ENCODE data around the gene UPF3A.

DNA sequence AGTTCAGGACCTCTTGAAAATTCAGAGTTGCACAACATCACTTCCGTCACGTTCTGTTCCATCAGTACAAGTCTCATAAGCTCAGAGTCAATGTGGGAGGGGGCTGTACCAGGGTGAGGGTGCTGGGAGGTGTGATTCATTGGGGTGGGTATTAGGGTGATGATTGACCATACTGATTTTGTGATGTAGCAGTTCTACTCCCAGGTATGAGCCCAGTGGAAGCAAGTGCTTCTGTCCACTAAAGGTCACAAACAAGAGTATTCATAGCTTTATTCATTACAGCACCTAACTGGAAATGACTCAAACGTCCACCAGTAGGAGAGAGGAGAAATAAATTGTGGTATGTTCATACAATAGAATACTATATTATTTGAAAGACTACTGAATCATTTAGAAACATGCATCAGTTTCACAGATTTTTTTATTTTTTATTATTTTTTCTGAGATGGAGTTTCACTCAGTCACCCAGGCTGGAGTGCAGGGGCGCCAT, 12.1 kb upstream of the UPF3A start:
- TF ChIP-seq CBX2 (IDR thresholded peaks at IDR 0.05; ENCODE audit: borderline replicate concordance, low read depth) (no peak), NR3C1 (IDR thresholded peaks at IDR 0.05) (no peak), SMC3 (IDR thresholded peaks at IDR 0.05) (no peak), MYC (IDR thresholded peaks at IDR 0.05; ENCODE audit: borderline replicate concordance, low read length) (no peak), MAFK (IDR thresholded peaks at IDR 0.05; ENCODE audit: partially characterized antibody) (no peak), POLR2A (IDR thresholded peaks at IDR 0.05; ENCODE audit: low read length) (no peak), FOSL2 (IDR thresholded peaks at IDR 0.05) (no peak), FOSL2 (CRISPR knock-in tag; IDR thresholded peaks at IDR 0.05) (no peak), JUNB (IDR thresholded peaks at IDR 0.05) (no peak), FOSB (CRISPR knock-in tag; IDR thresholded peaks at IDR 0.05) (no peak), KDM1A (IDR thresholded peaks at IDR 0.05; ENCODE audit: low read depth) (no peak)
- TF ChIP-seq, protein P1, sequence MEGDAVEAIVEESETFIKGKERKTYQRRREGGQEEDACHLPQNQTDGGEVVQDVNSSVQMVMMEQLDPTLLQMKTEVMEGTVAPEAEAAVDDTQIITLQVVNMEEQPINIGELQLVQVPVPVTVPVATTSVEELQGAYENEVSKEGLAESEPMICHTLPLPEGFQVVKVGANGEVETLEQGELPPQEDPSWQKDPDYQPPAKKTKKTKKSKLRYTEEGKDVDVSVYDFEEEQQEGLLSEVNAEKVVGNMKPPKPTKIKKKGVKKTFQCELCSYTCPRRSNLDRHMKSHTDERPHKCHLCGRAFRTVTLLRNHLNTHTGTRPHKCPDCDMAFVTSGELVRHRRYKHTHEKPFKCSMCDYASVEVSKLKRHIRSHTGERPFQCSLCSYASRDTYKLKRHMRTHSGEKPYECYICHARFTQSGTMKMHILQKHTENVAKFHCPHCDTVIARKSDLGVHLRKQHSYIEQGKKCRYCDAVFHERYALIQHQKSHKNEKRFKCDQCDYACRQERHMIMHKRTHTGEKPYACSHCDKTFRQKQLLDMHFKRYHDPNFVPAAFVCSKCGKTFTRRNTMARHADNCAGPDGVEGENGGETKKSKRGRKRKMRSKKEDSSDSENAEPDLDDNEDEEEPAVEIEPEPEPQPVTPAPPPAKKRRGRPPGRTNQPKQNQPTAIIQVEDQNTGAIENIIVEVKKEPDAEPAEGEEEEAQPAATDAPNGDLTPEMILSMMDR (IDR thresholded peaks at IDR 0.05) = no peak
- TF ChIP-seq, protein P2, sequence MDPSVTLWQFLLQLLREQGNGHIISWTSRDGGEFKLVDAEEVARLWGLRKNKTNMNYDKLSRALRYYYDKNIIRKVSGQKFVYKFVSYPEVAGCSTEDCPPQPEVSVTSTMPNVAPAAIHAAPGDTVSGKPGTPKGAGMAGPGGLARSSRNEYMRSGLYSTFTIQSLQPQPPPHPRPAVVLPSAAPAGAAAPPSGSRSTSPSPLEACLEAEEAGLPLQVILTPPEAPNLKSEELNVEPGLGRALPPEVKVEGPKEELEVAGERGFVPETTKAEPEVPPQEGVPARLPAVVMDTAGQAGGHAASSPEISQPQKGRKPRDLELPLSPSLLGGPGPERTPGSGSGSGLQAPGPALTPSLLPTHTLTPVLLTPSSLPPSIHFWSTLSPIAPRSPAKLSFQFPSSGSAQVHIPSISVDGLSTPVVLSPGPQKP (IDR thresholded peaks at IDR 0.05; ENCODE audit: low read depth, low read length) = no peak
- TF ChIP-seq, protein P3, sequence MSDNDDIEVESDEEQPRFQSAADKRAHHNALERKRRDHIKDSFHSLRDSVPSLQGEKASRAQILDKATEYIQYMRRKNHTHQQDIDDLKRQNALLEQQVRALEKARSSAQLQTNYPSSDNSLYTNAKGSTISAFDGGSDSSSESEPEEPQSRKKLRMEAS (IDR thresholded peaks at IDR 0.05) = no peak
- TF ChIP-seq, protein P4, sequence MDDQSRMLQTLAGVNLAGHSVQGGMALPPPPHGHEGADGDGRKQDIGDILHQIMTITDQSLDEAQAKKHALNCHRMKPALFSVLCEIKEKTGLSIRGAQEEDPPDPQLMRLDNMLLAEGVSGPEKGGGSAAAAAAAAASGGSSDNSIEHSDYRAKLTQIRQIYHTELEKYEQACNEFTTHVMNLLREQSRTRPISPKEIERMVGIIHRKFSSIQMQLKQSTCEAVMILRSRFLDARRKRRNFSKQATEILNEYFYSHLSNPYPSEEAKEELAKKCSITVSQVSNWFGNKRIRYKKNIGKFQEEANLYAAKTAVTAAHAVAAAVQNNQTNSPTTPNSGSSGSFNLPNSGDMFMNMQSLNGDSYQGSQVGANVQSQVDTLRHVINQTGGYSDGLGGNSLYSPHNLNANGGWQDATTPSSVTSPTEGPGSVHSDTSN (IDR thresholded peaks at IDR 0.05) = no peak

Measured in A549 (cell line).